K562 (cell line): ENCODE results near the gene CLEC10A. TPM values are rescaled to one million over a fixed set of nuclear protein-coding genes. Genes with fewer than 3 reads are reported as not detected.

ENCODE experiments used
- ARID1B ChIP-seq: fragments of 450-650 bp; IDR thresholded peaks from 2 replicates; pipeline ENCODE4 v1.6.1; 2016; ENCODE audit warnings: antibody characterized with exemption, mild to moderate bottlenecking, inconsistent platforms
- CREB1 ChIP-seq, 2 experiments: sonication (generic) in 1 of 2; formaldehyde crosslinking in 1 of 2; IDR thresholded peaks; 2 replicates each; pipeline versions ENCODE4 v1.6.1 to v1.8.0; 2012 to 2022; ENCODE audit warnings: inconsistent platforms in 1 of 2, mild to moderate bottlenecking in 1 of 2, missing genetic modification reagents in 1 of 2, moderate library complexity in 1 of 2
- EHMT2 ChIP-seq: fragments of 450-650 bp; IDR thresholded peaks from 2 replicates; pipeline ENCODE4 v1.6.1; 2018; ENCODE audit warnings: antibody characterized with exemption
- ETV1 ChIP-seq: fragments of 450-650 bp; conservative IDR thresholded peaks from 2 replicates; pipeline ENCODE4 v1.6.1; 2016; ENCODE audit warnings: missing genetic modification characterization, control low read depth, low read depth, missing compliant biosample characterization
- GTF2A2 ChIP-seq: IDR thresholded peaks from 2 replicates; pipeline ENCODE4 v1.6.1; 2016; ENCODE audit warnings: mild to moderate bottlenecking, missing genetic modification characterization, missing compliant biosample characterization
- IRF1 ChIP-seq: sonication (generic); formaldehyde crosslinking; IDR thresholded peaks from 2 replicates; pipeline ENCODE4 v1.8.0; 2022; ENCODE audit warnings: missing genetic modification reagents, mild to moderate bottlenecking, borderline replicate concordance
- KLF13 ChIP-seq: fragments of 450-650 bp; IDR thresholded peaks from 2 replicates; pipeline ENCODE4 v1.6.1; 2016; ENCODE audit warnings: missing genetic modification characterization, low read depth, mild to moderate bottlenecking, missing compliant biosample characterization, moderate library complexity, borderline replicate concordance
- NBN ChIP-seq: fragments of 450-650 bp; IDR thresholded peaks from 2 replicates; pipeline ENCODE4 v1.6.1; 2016; ENCODE audit warnings: low read depth, mild to moderate bottlenecking
- PHB2 ChIP-seq: fragments of 450-650 bp; IDR thresholded peaks from 2 replicates; pipeline ENCODE4 v1.6.1; 2017; ENCODE audit warnings: low read depth
- POLR2G ChIP-seq: fragments of 200-400 bp; formaldehyde crosslinking; IDR thresholded peaks from 2 replicates; pipeline ENCODE4 v1.6.1; 2017; ENCODE audit warnings: low read depth, mild to moderate bottlenecking, antibody characterized with exemption, low read length, moderate library complexity
- SFPQ ChIP-seq: fragments of 200-400 bp; formaldehyde crosslinking; IDR thresholded peaks from 2 replicates; pipeline ENCODE4 v1.6.1; 2017; ENCODE audit warnings: mild to moderate bottlenecking, low read depth, low read length, moderate library complexity
- TBP ChIP-seq: optimal IDR thresholded peaks from 2 replicates; pipeline ENCODE3; 2011; ENCODE audit warnings: low read depth, low read length, improper control_type of control experiment
- THRAP3 ChIP-seq: fragments of 450-650 bp; IDR thresholded peaks from 2 replicates; pipeline ENCODE4 v1.6.1; 2016; ENCODE audit warnings: mild to moderate bottlenecking, inconsistent platforms, borderline replicate concordance
- ZNF24 ChIP-seq: fragments of 450-650 bp; IDR thresholded peaks from 2 replicates; pipeline ENCODE4 v1.6.1; 2016
- ZNF253 ChIP-seq: fragments of 250-450 bp; sonication (Bioruptor Pico); conservative IDR thresholded peaks from 2 replicates; pipeline ENCODE4 v1.6.1; 2021; ENCODE audit warnings: mild to moderate bottlenecking
- ZNF3 ChIP-seq: fragments of 250-450 bp; sonication (Bioruptor Pico); IDR thresholded peaks from 2 replicates; pipeline ENCODE4 v1.5.0; 2021; ENCODE audit warnings: mild to moderate bottlenecking, moderate library complexity
- ZNF79 ChIP-seq: fragments of 250-450 bp; sonication (Bioruptor Pico); IDR thresholded peaks from 2 replicates; pipeline ENCODE4 v1.4.0; 2020; ENCODE audit warnings: low read depth, mild to moderate bottlenecking, moderate library complexity
- polyA plus RNA-seq, 8 experiments: library from polyadenylated mRNA; depleted of rRNA in 4 of 8; stranded (reverse) in 5 of 8; unstranded in 3 of 8; fragments of >200 nt; fragmentation: Nextera tagmentation in 2 of 8; fragmentation: Illumina TruSeq in 1 of 8; extraction: Ambion mirVana in 2 of 8; extraction: Trizol in 1 of 8; gene quantifications; 2 replicates each; pipeline versions ENCODE4 v1.2.1 to v1.2.3, GENCODE V29; 2011 to 2014; ENCODE audit warnings: inconsistent platforms in 1 of 8, missing spikeins in 1 of 8
- total RNA-seq, 7 experiments: library from RNA; depleted of rRNA in 6 of 7; stranded (reverse); fragments of >200 nt in 6 of 7; fragmentation: Illumina TruSeq in 2 of 7; extraction: Trizol in 2 of 7; gene quantifications; 2 replicates each; pipeline versions ENCODE4 v1.2.1 to v1.2.3, GENCODE V29; 2011 to 2021; ENCODE audit warnings: low replicate concordance in 1 of 7

The CLEC10A gene
- total and polyA plus RNA-seq, 9 of the 15 experiments (the other 6 are each of a cell fraction or from before 2014, with no cell fraction given): 0.04 to 0.11 (median 0.05) TPM; not detected in 6

GRCh38 chr17:7035591-7036368, 44.3 kb downstream of the CLEC10A start, which contains the start of gene SLC16A13 (continued):
- no peak for TF ChIP-seq ZNF3
- TF ChIP-seq ETV1: peak; percentile 62; the same call in 1 of the 2 replicates
- no peak for TF ChIP-seq CREB1 (IDR thresholded peaks at IDR 0.05)
- no peak for TF ChIP-seq CREB1 (CRISPR knock-in tag; IDR thresholded peaks at IDR 0.05)
- no peak for TF ChIP-seq EHMT2
- TF ChIP-seq SFPQ: no peak
- TF ChIP-seq ZNF24: no peak
- TF ChIP-seq POLR2G: peak; percentile 86
- TF ChIP-seq ARID1B: no peak
- no peak for TF ChIP-seq NBN
- no peak for TF ChIP-seq IRF1 (CRISPR knock-in tag)
- TF ChIP-seq ZNF79 (CRISPR knock-in tag): no peak
- TF ChIP-seq GTF2A2 (tag): no peak
- TF ChIP-seq THRAP3: no peak
- TF ChIP-seq TBP: peak; percentile 70
- TF ChIP-seq ZNF253 (CRISPR knock-in tag): no peak
- no peak for TF ChIP-seq PHB2
- TF ChIP-seq KLF13 (tag): no peak
